HFFc6 (cell line): ENCODE results near the gene CSGALNACT2. TPM values are rescaled to one million over a fixed set of nuclear protein-coding genes. Genes with fewer than 3 reads are reported as not detected.

Experiments
- DNase-seq: peaks from one replicate; pipeline ENCODE4 v3.0.0-alpha.2; 2018
- H3K27ac Mint-ChIP-seq: 2 replicates; pipeline ENCODE4 v1.8.0; 2020; ENCODE audit warnings: mild to moderate bottlenecking, mixed read lengths
- H3K27me3 Mint-ChIP-seq: 2 replicates; pipeline ENCODE4 v1.8.0; 2021; ENCODE audit warnings: mild to moderate bottlenecking, moderate library complexity, mixed read lengths; ENCODE audit not compliant: insufficient read depth
- H3K36me3 Mint-ChIP-seq: 2 replicates; pipeline ENCODE4 v1.8.0; 2021; ENCODE audit warnings: low read depth, mixed read lengths
- H3K4me1 Mint-ChIP-seq: 2 replicates; pipeline ENCODE4 v1.8.0; 2020; ENCODE audit warnings: low read depth, mixed read lengths
- H3K4me3 Mint-ChIP-seq: 2 replicates; pipeline ENCODE4 v1.8.0; 2020; ENCODE audit warnings: mild to moderate bottlenecking, moderate library complexity, mixed read lengths
- H3K9me3 Mint-ChIP-seq: 2 replicates; pipeline ENCODE4 v1.8.0; 2020; ENCODE audit warnings: mild to moderate bottlenecking, mixed read lengths
- total RNA-seq, 6 experiments: library from RNA; stranded (reverse); fragmentation: NEBNext Ultra II Directional; extraction: Animal tissue kit (Norgen Biotek cat#: 25700); gene quantifications; 2 replicates in 1 of 6; 3 replicates in 5 of 6; pipeline ENCODE4 v1.2.3, GENCODE V29; 2021
- TF ChIP-seq, protein P1 (sequence below): fragments of 200-600 bp; sonication (generic); IDR thresholded peaks from 2 replicates; pipeline ENCODE4 v1.5.0; 2021; ENCODE audit warnings: antibody characterized with exemption, mild to moderate bottlenecking

The CSGALNACT2 gene
- total RNA-seq, 6 experiments from 2014 or later, result 18.0 to 20.8 (median 18.6) TPM

DNA sequence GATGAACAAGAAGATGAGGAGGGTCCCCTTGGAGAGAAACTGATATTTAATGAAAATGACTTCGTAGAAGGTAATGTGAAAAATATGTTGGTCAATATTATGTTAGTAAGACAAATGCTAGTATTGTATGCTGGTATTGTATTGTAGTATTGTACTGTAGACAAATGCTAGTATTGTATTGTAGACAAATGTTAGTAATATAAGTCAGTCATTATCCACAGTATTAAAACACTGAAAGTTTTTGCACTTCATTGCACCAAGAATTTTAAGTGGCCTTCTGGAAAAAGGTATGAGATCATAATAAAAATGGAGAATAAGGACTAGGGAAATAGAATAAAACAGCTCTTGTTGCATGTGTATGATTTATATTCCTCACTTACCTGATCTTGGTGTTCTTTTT, 17.5 kb downstream of the CSGALNACT2 start:
- TF ChIP-seq, protein P1, sequence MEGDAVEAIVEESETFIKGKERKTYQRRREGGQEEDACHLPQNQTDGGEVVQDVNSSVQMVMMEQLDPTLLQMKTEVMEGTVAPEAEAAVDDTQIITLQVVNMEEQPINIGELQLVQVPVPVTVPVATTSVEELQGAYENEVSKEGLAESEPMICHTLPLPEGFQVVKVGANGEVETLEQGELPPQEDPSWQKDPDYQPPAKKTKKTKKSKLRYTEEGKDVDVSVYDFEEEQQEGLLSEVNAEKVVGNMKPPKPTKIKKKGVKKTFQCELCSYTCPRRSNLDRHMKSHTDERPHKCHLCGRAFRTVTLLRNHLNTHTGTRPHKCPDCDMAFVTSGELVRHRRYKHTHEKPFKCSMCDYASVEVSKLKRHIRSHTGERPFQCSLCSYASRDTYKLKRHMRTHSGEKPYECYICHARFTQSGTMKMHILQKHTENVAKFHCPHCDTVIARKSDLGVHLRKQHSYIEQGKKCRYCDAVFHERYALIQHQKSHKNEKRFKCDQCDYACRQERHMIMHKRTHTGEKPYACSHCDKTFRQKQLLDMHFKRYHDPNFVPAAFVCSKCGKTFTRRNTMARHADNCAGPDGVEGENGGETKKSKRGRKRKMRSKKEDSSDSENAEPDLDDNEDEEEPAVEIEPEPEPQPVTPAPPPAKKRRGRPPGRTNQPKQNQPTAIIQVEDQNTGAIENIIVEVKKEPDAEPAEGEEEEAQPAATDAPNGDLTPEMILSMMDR, result no peak
- Mint-ChIP-seq H3K4me1 (peaks cover 64% of the 10 kb centered on the region), H3K9me3 (no peaks in the 10 kb centered on the region), H3K27ac (no peak overlapping the region; the same call in 1 of the 2 replicates), H3K36me3 (no peaks in the 10 kb centered on the region; the same call in 1 of the 2 replicates), H3K27me3 (no peaks in the 10 kb centered on the region), H3K4me3 (no peak overlapping the region)
- no peak for DNase-seq

DNA sequence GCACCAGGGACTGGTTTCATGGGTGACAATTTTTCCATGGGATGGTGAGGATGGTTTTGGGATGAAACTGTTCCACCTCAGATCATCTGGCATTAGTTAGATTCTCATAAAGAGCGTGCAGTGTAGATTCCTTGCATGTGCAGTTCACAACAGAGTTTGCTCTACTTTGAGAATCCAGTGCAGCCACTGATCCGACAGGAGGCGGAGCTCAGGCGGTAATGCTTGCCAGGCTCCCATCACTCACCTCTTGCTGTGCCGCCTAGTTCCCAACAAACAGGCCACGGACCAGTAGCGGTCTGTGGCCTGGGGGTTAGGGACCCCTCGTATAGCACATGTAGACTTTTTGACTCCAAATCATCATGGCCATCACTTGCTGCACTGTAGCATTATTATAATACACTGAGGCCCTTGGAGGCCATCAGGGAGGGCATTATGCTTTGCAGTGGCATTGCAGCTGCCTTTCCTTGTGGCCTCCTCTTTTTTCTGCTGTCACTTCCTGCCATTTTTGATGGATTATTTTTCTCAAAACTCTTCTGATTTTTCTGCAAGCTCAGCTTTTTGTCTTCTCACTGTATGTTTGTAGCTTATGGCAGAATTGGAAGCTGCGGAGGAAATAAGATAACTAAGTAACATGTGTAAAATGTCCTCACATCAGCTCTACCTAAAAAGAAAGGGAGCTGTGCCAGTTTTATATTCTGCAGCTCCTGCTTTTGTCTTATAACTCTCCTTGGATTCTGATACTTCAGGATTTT, 18.5 kb downstream of the CSGALNACT2 start:
- no peaks in the 10 kb centered on the region for H3K9me3 Mint-ChIP-seq
- no peak for DNase-seq
- no peaks in the 10 kb centered on the region for H3K27me3 Mint-ChIP-seq
- TF ChIP-seq, protein P1, result no peak
- H3K27ac Mint-ChIP-seq, result no peak overlapping the region
- peaks cover 8% of the 10 kb centered on the region for H3K36me3 Mint-ChIP-seq
- no peak overlapping the region for H3K4me3 Mint-ChIP-seq
- H3K4me1 Mint-ChIP-seq, result peaks cover 64% of the 10 kb centered on the region

DNA sequence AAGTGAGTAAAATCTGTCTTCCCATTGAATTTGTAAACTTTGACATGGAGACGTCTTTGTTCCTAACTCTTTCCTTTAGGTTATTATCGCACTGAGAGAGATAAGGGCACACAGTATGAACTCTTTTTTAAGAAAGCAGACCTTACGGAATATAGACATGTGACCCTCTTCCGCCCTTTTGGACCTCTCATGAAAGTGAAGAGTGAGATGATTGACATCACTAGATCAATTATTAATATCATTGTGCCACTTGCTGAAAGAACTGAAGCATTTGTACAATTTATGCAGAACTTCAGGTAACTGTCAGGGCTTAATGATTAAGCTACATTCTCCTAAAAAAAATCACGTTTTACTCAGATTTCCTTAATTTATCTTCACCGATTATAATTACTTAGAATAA, 20.4 kb downstream of the CSGALNACT2 start:
- Mint-ChIP-seq H3K9me3 (no peaks in the 10 kb centered on the region), H3K27ac (no peak overlapping the region), H3K36me3 (peaks cover 26% of the 10 kb centered on the region), H3K4me1 (peaks cover 64% of the 10 kb centered on the region), H3K27me3 (no peaks in the 10 kb centered on the region), H3K4me3 (no peak overlapping the region)
- TF ChIP-seq, protein P1, result no peak
- no peak for DNase-seq

DNA sequence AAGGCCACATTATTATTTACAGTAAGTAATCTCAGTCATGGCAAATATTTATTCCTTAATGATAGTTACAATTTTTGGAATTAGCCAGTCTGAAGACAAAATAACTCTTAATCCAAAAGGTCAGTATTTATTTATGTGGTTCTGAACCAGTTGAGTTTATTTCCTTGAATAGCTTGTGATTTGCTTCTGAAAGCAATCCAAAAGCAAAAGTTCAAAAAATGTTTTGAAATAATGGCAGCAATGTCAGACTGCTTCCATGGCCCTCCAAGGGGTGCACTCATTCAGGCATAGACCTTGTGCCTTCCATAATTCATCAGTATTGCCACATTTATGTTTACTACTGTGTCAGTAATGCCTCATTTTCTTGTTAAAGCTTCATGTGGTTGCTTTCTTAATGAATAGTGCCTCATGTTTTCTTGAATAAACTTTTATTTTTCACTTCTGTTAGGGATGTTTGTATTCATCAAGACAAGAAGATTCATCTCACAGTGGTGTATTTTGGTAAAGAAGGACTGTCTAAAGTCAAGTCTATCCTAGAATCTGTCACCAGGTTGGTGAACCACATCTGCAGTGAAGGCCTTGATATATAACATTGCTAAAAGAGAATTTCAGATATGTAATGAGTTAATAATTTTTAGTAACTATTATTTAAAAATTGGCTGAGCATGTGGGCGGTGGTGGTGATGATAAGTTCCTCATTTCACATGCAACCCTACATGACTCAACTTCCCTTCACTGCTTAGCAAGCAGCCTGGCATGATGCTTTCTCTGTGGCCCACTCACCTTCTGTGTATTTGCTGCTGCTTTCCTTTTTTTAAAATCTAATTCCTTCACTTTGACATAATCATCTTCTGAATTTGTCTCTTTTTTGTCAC, 22.0 kb downstream of the CSGALNACT2 start:
- peaks cover 2% of the 10 kb centered on the region; the same call in 1 of the 2 replicates for H3K27me3 Mint-ChIP-seq

DNA sequence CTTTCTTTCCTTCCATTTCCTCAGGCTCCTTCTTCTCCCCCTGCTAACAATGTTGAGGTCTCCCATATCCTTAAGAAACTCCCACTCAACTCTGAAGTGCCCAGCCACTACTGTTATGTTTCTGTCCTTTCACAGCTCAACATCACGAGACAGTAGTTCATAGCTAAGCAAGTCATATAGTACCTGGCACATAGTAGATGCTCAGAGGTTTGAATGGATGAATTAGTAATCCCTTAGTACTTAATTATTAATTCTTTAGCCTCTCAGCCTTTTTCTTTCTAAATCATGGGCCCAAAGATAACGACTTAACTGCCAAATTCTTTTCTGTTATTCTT, 22.6 kb downstream of the CSGALNACT2 start:
- Mint-ChIP-seq H3K4me1 (peaks cover 51% of the 10 kb centered on the region), H3K36me3 (peaks cover 33% of the 10 kb centered on the region), H3K4me3 (peak overlapping the region; percentile 58), H3K27me3 (peaks cover 2% of the 10 kb centered on the region; the same call in 1 of the 2 replicates), H3K27ac (peak overlapping the region; percentile 69), H3K9me3 (no peaks in the 10 kb centered on the region)
- no peak for DNase-seq
- TF ChIP-seq, protein P1, result no peak

More for the DNA sequence above, 22.0 kb downstream of the CSGALNACT2 start:
- Mint-ChIP-seq H3K9me3 (no peaks in the 10 kb centered on the region), H3K27ac (peak overlapping the region; percentile 69), H3K4me1 (peaks cover 56% of the 10 kb centered on the region), H3K4me3 (peak overlapping the region; percentile 58), H3K36me3 (peaks cover 33% of the 10 kb centered on the region)
- TF ChIP-seq, protein P1, result no peak
- DNase-seq, result peak; percentile 57
